Daoy (cell line): ENCODE data around the gene FLOT1. TPM values are rescaled to one million over a fixed set of nuclear protein-coding genes. Genes with fewer than 3 reads are reported as not detected.

Experiments used
- DNase-seq: peaks from one replicate; pipeline ENCODE4 v3.0.0-alpha.2; 2015; ENCODE audit warnings: low read depth
- total RNA-seq: library from RNA; depleted of rRNA; stranded (reverse); fragments of >200 nt; shearing (Covaris generic); gene quantifications from 2 replicates; pipeline ENCODE4 v1.2.3, GENCODE V29; 2014

The FLOT1 gene
- total RNA-seq, 1 experiment from 2014 or later = 430 TPM

DNA sequence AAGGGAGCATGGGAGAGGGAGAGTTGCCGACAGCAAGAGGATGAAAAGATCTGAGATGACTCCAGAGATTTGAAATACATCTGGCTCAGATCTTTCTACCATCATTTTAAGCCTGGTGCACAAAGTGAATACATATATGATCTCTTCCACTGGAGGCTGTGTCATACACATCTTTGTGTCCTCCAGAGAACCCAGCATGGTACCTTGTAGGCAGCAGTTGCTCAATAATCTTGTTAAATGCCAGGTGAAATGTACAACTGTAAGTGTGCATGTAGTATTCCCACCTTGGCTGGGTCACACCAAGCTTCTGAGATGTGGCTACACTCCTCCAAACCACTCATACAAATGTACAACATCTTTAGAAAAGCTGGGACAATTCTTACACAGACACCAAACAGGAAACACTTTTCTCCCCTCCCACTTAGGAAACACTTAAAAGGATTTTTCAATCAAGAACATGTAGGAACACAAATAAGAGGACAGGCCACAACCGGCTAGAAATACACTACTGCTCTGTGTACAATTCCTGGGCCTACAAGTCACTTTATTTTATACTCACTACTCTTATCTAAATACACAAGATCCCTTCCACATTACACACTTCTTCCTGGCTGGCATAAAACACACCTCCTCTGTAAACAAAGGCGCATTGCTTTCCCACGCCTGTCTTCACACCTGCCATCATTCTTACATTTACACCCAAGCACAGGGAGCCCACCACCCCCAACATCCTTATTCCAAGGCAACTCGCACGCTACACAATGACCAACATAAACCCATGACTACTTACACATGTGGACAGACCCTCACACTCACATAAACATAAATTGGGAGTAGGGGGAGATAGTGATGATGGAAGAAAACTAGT, 5.6 kb upstream of the FLOT1 start:
- DNase-seq = peak; percentile 69

DNA sequence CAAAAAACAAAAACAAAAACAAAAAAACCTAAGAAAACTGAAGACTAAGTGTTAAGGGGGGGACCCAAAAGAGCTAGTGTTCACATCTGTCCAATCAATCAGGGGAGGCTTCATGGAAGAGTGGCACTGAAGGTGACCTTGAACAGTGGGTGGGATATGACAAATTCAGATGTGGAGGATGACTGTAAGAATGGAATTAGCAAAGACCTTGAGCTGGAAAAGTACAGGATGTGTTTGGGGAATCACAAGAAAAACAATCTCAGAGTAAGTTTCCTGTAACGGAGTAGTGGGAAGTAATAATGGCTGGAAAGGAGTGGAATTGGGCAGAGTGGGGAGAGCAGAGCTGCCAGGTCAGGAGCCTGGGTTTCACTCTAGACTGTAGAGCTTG, 4.8 kb upstream of the FLOT1 start:
- no peak for DNase-seq

DNA sequence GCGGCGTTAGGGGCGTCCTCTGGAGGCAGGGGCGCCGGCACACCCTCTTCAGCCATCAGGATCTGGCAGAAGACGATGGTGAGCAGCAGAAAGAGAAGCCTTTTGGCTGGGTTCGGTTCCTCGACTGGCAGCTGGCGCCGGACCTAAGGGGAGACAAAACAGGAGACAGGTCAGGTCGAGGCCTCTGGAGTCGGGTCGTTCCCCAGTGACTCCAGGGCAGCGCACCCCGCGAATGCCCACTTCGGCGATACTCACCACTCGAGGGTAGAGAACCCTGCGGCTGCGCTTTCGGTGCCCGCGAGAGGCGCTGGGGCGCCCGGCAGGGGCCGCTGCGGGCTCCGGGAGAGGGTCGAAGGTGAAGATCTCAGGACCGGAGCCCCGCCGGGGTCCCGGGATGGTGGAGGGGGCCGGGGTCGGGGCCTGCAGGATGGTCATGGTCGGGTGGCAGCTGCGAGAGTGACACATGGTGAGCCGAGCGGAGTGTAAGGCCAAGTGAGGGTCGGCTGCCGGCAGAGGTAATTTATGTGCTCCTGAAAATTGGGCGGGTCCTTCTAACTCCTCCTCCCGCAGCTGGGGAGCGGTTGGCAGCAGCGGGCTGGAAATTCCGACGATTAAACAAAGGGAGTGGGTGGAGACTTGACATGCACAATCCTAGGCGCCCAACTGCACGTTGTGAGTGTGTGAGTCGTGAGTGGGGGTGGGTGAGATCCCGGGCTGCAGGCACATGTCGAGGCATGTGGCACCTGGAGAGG, 1.7 kb upstream of the FLOT1 start, which contains the start of gene IER3:
IER3 (minus strand) TSS at position 494 of the 752 bp plus-strand sequence; CDS start at position 465, 29 bp downstream.
- peak; percentile 95 for DNase-seq

DNA sequence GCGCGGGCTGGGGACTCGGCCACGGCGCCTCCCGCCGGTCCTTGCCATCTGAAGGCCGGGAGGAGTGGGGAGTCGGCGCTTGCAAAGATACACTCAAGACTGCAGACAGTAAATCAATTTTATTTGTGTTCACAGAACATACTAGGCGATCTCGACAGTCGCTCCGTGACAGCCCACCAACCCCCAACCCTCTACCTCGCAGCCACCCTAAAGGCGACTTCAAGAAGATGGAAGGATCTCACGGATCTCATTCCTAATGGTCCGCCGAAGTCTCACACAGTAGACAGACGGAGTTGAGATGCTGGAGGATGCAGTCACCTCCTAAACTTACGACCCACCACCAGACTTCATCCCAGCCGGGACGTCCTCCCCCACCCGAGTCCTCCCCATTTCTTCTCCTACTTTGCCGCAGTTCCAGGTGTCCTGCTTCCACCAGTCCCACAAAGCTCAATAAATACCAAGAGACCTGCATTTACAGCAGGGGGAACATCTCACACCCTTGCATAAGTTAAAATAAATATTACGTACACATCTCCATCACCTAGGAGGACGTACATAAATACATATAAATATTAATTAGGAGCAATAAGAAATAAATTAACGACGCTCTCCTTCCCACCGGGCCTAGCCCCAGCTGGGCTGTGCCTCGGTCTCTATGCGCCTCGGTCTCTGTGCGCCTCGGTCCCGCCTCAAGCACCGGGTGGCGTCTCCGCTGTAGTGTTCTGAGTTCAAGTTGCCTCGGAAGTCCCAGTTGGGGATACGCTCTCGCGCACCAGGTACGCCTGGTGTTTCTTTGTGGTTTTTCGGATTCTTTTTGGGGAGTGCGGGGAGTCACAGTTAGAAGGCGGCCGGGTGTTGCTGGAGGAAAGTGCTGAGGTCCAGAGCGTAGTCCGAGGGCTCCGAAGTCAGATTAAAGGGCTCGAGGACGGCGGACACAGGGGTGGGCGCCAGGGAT, 889 bp upstream of the FLOT1 start:
- DNase-seq = no peak

DNA sequence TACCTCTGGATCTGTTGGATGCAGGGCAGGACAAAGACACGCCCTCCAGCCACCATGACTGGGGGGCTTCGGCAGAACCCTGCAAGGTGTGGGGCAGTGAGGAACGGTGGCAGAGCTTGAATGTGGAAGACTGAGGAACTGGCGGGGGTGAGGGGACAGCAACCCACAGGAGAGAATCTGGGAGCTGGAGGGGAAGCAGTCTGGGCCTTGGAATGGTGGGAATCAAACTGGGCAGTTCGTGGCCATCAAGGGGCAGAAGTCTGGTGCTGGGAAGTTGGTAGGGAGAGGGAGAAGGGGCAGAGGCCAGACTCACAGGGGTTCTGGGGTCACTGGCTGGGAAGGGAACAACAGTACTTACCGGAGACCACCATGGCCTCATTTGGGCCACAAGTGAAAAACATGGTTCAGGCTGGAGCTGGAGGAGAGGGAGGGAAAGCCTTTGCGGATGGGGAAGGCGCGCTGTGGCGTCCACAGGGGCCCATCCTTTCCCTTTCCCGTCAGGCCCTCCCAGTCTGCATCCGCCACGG, 635 bp downstream of the FLOT1 start:
- no peak for DNase-seq

DNA sequence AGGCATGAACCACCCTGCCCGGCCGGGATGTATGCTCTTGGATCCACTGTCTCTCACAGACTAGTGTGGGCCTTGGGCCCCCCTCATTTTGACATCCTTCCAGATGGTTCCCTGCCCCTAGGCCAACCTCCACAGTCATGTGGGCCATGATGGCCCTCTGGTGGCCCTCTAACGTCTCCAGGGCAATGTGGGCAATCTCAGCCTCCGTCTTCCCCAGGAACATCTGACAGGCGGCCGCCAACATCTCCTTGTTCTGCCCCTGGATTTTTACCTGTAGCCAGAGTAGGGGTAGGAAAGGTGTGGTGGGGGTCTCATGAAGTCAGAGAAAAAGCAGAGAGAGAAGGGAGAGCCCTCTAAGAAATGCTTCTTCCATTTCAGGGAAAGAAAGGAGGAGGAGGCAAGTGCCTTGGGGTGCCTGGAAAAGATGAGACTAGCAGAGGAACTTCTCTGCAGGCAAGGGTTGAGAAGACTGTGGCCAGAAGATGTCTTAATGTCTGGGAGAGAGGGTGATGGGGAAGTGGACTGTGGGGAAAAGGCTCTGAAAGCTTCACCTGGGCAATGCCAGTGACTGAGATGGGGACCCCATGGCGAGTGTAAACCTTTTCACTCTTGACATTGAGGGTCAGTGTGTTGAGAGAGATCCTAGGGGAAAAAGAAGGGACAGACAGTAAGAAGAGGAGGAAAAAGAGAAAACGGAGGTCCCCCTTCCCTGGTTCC, 1.3 kb downstream of the FLOT1 start:
- DNase-seq = peak; percentile 65

DNA sequence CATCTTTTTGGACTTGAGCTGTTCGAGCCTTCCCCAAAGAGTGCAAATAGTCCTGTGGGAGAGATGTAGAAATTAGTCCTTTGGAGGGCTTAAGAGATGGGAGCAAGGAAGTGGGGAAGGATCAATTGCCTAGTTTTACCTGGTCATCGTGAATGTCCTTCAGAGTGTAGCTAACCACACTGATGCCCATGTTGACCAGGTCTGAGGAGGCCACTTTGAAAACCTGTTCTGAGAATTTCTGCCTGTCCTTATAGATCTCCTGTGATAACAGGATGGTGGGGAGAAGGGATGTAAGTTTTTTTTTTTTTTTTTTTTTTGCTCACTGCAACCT, 2.0 kb downstream of the FLOT1 start:
- no peak for DNase-seq

DNA sequence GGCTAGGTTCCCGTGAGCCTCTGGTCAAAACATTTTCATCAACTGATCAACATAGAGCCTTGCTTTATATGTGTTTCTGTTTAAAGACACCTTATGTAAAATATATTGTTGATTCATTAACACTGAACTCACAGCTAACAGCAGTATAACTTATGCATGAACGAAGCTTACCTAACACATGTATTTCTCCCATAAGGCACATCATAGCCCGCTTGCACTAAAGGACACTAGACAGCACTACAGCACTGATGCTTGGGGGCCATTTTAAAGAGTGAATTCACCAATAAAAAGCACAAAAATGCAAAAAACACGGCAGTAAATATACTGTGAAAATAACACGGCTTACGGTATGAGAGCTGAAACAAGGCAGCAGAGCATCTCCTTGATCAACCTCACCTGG, 4.0 kb downstream of the FLOT1 start:
- no peak for DNase-seq

DNA sequence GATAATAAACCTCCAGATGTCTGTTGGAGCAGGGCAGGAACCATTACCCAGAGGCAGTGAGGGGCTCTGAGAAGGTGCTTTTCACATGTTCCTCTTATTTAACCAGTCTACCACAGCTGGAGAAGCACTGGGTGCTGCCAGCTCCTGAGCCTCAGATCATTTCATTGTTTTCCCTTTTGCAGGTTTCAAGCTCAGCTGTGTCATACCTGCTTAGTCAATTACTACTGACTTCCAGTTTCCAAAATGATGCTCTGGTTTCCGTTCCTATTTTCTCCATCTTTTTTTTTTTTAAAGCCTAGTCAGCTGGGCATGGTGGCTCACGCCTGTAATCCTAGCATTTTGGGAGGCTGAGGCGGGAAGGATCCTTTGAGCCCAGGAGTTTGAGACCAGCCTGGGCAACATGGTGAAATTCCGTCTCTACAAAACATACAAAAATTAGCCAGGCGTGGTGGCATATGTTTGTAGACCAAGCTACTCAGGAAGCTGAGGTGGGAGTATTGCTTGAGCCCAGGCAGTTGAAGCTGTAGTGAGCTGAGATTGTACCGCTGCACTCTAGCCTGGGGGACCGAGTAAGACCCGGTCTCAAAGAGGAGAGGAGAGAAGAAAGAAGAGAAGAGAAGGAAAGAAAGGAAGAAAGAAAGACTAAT, 6.7 kb downstream of the FLOT1 start:
- no peak for DNase-seq

DNA sequence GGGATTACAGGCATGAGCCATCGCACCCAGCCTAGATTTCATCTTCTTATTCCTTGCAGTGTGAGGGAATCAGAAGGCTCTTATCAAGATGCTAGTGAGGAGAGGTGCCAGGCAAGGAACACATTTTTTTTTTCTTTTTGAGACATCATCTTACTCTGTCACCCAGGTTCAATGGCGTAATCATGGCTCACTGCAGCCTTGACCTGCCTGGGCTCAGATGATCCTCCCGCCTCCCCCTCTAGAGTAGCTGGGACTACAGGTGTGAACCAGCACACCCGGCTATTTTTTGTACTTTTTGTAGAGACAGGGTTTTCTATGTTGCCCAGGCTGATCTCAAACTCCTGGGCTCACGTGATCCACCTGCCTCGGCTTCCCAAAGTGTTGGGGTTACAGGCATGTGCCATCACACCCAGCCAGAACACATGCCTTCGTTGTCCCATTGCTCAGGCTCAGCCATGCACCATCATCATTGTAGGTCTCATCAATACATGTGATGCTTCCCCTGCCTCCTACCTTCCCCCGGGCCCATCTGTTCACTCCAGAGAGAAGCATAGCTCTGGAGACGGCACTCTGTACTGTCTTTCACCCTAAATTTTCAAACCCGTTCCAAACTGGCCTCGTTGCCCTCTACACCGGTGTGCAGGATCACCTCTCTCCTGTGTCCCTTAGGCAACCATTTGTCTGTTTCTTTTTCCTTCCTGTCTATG, 10.1 kb downstream of the FLOT1 start:
- DNase-seq = no peak

DNA sequence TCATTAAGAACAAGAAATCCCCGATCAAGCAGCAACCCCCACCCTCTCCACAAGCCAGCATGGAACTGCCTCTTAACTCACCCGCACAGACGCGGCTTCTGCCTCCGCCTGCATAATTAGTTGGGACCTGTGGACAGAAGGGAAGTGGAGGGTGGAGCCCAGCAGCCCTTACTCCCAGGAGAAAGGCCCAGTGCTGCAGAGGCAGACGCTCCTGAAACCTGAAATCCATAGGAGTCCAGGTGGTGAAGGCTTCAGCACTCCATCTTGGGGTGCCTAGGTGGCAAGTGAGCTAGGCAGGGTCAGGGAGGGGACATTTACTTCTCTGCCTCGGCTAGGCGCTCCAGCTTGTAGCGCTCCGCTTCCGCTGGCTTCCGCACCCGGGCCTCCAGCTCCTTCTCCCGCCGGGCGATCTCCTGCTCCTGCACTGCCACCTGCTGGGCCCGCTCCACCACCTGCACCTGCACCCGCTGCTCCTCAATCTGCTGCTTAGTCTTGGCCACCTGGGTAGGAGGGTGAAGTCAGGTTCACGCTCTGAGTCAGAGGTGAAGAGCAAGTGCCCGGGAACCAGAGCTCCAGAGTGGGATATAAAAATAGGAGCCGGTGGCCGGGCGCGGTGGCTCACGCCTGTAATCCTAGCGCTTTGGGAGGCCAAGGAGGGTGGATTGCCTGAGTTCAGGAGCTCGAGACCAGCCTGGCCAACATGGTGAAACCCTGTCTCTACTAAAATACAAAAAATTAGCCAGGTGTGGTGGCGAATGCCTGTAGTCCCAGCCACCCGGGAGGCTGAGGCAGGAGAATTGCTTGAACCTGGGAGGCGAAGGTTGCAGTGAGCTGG, 11.7 kb downstream of the FLOT1 start:
- DNase-seq = peak; percentile 73

DNA sequence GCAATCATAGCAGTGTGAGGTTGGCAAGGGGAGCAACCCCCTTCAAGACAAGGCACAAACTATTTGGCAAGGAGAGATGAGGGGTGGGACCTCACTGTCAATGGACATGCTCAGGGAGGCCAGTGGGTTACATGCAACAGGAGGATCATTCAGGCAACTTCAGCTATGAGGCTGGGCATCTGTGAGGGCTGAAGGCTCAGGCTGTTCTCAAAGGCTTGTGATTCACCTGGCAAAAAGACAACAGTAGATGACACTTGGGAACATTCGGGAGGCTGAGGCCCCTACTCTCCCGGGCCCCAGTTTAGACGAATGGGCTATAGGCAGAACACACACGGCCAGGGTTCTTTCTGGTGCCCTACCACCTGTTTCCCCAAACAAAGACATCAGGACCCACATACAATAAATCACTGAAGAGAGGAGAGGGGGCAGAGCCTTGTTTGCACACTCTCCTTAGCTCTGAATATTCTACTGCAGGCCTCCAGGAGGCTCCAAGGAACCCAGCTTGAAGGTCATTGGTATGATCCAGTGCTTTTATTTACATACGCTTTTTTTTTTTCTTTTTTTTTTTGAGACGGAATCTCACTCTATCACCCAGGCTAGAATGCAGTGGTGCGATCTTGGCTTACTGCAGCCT, 14.4 kb downstream of the FLOT1 start:
- peak; percentile 51 for DNase-seq

DNA sequence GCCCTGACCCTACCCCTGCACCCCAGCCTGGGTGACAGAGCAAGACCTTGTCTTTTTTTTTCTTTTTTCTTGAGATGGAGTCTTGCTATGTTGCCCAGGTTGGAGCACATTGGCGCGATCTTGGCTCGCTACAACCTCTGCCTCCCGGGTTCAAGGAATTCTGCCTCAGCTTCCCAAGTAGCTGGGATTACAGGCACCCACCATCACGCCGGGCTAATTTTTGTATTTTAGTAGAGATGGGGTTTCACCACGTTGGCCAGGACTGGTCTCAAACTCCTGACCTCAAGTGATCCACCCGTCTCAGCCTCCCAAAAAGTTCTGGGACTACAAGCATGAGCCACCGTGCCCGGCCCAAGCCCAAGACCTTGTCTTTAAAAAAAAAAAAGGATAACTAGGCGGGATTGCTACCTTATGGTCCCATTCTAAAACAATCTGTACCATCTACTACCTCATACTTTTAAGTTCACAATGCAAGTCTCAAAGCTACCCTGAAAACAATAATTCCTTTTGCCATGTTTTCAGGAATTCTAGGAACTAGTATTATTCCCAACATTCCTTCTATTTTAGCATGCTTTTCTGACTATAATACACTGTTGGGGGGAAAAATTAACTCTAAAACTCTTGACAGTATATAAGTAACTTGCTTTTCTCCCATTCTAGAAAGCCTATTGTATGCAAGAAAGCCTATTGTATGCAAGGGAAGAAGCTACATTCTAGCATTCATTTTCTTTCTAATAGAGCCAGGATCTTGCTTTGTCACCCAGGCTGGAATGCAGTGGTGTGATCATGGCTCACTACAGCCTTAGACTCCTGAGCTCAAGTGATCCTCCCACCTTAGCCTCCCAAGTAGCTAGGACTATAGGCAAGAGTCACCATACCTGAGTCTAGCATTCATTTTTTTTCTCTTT, 15.7 kb downstream of the FLOT1 start:
- peak; percentile 39 for DNase-seq

DNA sequence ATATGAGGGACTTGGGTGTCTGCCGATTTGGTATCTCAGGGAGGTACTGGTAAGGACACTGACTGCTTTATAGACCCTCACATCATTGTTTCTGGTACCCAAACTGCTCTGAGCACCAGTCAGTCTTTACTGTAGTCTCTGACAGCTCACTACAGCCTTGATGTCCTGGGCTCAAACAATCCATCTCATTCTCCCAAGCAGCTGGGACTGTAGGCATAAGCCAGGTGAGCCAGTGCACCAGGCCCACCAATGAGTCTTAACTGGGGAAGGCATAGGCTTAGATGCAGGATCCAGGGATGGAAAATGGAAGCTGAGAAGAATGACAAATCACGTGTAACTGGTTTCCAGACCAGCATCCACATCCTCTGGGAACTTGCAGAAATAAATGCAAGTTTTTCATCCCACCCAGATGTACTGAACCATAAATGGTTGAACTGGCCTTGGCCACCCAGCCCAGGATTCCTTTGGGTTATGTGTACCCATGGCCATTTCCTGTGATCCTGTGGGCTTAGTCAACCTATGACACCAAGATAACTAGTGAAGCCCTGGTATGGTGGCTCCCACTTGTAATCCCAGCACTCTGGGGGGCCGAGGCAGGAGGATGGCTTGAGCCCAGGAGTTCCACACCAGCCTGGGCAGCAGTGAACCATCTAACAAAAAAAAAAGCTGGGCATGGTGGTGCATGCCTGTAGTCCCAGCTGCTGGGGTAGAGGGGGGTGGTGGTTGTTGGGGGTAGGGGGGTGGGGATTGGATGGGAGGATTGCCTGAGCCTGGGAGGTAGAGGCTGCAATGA, 16.6 kb downstream of the FLOT1 start:
- DNase-seq = peak; percentile 86

DNA sequence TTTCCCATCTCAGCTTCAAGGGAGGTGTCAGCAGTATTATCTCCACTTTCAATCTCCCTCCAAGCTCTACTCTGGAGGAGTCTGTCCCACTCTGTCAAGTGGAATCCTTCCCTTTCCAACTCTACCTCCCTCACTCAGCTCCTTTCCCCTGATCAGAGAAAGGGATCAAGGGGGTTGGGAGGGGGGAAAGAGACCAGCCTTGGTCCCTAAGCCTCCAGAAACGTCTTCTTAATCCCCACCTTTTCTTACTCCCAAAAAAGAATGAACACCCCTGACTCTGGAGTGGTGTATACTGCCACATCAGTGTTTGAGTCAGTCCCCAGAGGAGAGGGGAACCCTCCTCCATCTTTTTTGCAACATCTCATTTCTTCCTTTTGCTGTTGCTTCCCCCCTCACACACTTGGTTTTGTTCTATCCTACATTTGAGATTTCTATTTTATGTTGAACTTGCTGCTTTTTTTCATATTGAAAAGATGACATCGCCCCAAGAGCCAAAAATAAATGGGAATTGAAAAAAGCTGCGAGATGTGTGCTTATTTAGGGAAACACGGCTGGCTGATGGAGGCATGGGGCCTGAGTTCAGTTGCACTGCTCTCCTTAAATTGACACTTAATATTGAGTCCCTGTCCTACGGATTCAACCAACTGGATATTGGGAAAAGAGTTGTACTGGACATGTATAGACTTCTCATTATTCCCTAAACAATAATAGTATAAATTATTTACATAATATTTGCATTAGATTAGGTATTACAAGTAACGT, 17.4 kb downstream of the FLOT1 start:
- no peak for DNase-seq
